ENCODE results near the gene DPF3.
A peak's percentile ranks its signal among the peaks of the same experiment; 100 is the strongest.

The DPF3 gene

GRCh38 chr14:72850360-72850759 is 43.5 kb downstream of the DPF3 start:
- no peak for TF ChIP-seq NFIC (IDR thresholded peaks at IDR 0.05)
- TF ChIP-seq TCF12 (IDR thresholded peaks at IDR 0.05; ENCODE audit: low read depth), result no peak
- no peak for TF ChIP-seq CEBPB (IDR thresholded peaks at IDR 0.05)
- TF ChIP-seq EGR1 (IDR thresholded peaks at IDR 0.05), result no peak
- TF ChIP-seq FOXM1 (IDR thresholded peaks at IDR 0.05; ENCODE audit: borderline replicate concordance, low read depth), result no peak
- TF ChIP-seq EP300 (IDR thresholded peaks at IDR 0.05; ENCODE audit: borderline replicate concordance), result no peak
- TF ChIP-seq MAX (IDR thresholded peaks at IDR 0.05), result no peak
- no peak for TF ChIP-seq USF1 (IDR thresholded peaks at IDR 0.05)
- no peak for TF ChIP-seq YY1 (IDR thresholded peaks at IDR 0.05; ENCODE audit: low read depth)
- no peak for TF ChIP-seq TAF1 (IDR thresholded peaks at IDR 0.05; ENCODE audit: low read depth)

- TF ChIP-seq TEAD4 (IDR thresholded peaks at IDR 0.05) (no peak), REST (IDR thresholded peaks at IDR 0.05; ENCODE audit: low read depth) (no peak), TAF1 (IDR thresholded peaks at IDR 0.05; ENCODE audit: low read depth) (no peak), USF1 (IDR thresholded peaks at IDR 0.05) (no peak), EP300 (IDR thresholded peaks at IDR 0.05; ENCODE audit: borderline replicate concordance) (no peak), MAX (IDR thresholded peaks at IDR 0.05) (no peak), YY1 (IDR thresholded peaks at IDR 0.05; ENCODE audit: low read depth) (no peak), ZBTB7A (IDR thresholded peaks at IDR 0.05; ENCODE audit: low read depth) (no peak), FOXM1 (IDR thresholded peaks at IDR 0.05; ENCODE audit: borderline replicate concordance, low read depth) (no peak), EGR1 (IDR thresholded peaks at IDR 0.05) (no peak)
Measured at GRCh38 chr14:72849222-72849621, 44.7 kb downstream of the DPF3 start.

- TF ChIP-seq CREB1 (IDR thresholded peaks at IDR 0.05; ENCODE audit: low read depth) (no peak), USF1 (IDR thresholded peaks at IDR 0.05) (peak; percentile 65), NFIC (IDR thresholded peaks at IDR 0.05) (no peak), RAD21 (IDR thresholded peaks at IDR 0.05; ENCODE audit: low read depth) (no peak)
Measured at GRCh38 chr14:72847721-72848120, 46.2 kb downstream of the DPF3 start.

- TF ChIP-seq CEBPB (IDR thresholded peaks at IDR 0.05), result no peak
Measured at GRCh38 chr14:72845683-72846082, 48.2 kb downstream of the DPF3 start.

- TF ChIP-seq TEAD4 (IDR thresholded peaks at IDR 0.05) (no peak), RAD21 (IDR thresholded peaks at IDR 0.05; ENCODE audit: low read depth) (no peak), MAX (IDR thresholded peaks at IDR 0.05) (no peak), REST (IDR thresholded peaks at IDR 0.05; ENCODE audit: low read depth) (no peak), EGR1 (IDR thresholded peaks at IDR 0.05) (no peak), YY1 (IDR thresholded peaks at IDR 0.05; ENCODE audit: low read depth) (no peak), EP300 (IDR thresholded peaks at IDR 0.05; ENCODE audit: borderline replicate concordance) (no peak), CREB1 (IDR thresholded peaks at IDR 0.05; ENCODE audit: low read depth) (no peak), TCF12 (IDR thresholded peaks at IDR 0.05; ENCODE audit: low read depth) (no peak), ZBTB7A (IDR thresholded peaks at IDR 0.05; ENCODE audit: low read depth) (no peak), USF1 (IDR thresholded peaks at IDR 0.05) (no peak), FOXM1 (IDR thresholded peaks at IDR 0.05; ENCODE audit: borderline replicate concordance, low read depth) (no peak), TAF1 (IDR thresholded peaks at IDR 0.05; ENCODE audit: low read depth) (no peak), CEBPB (IDR thresholded peaks at IDR 0.05) (no peak), NFIC (IDR thresholded peaks at IDR 0.05) (no peak)
Measured at GRCh38 chr14:72845196-72845595, 48.7 kb downstream of the DPF3 start.

- TF ChIP-seq MAX (IDR thresholded peaks at IDR 0.05) (no peak), FOXM1 (IDR thresholded peaks at IDR 0.05; ENCODE audit: borderline replicate concordance, low read depth) (no peak), RAD21 (IDR thresholded peaks at IDR 0.05; ENCODE audit: low read depth) (no peak), YY1 (IDR thresholded peaks at IDR 0.05; ENCODE audit: low read depth) (no peak), CEBPB (IDR thresholded peaks at IDR 0.05) (no peak), USF1 (IDR thresholded peaks at IDR 0.05) (no peak), EGR1 (IDR thresholded peaks at IDR 0.05) (no peak), TAF1 (IDR thresholded peaks at IDR 0.05; ENCODE audit: low read depth) (no peak), TCF12 (IDR thresholded peaks at IDR 0.05; ENCODE audit: low read depth) (no peak), REST (IDR thresholded peaks at IDR 0.05; ENCODE audit: low read depth) (no peak), EP300 (IDR thresholded peaks at IDR 0.05; ENCODE audit: borderline replicate concordance) (no peak), CREB1 (IDR thresholded peaks at IDR 0.05; ENCODE audit: low read depth) (no peak), NFIC (IDR thresholded peaks at IDR 0.05) (no peak), ZBTB7A (IDR thresholded peaks at IDR 0.05; ENCODE audit: low read depth) (no peak), TEAD4 (IDR thresholded peaks at IDR 0.05) (no peak)
Measured at GRCh38 chr14:72844524-72844923, 49.4 kb downstream of the DPF3 start.
